HG02798 (cell line): ENCODE data around the gene ZP4.
"Not testable (repeated sequence)": the region's sequence is repeated elsewhere in the genome, so short reads cannot be mapped to it uniquely, and the experiment has no call there.

Source experiments
- ATAC-seq: cut with Tn5 transposase; IDR thresholded peaks from one replicate; pipeline ENCODE4 v1.9.1; 2021; ENCODE audit warnings: mild to moderate bottlenecking; ENCODE audit not compliant: unreplicated experiment, poor library complexity

ZP4 gene

DNA sequence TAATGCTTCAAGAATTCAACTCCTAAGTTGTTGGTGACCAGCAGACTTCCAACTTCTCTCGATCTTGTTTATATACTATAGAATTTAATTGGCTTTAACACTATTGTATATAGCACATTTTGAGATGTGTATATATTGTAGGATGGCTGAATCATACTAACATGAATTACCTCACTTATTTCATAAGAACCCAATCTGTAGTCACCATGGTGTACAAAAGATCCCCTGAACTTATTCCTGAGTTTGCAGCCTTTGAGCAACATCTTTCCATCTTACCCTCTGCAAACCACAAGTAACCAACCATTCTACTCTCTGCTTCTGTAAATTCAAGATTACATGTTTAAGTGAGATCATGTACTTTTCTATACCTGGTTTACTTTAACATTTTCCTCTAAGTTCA is 12.3 kb downstream of the ZP4 start:
- ATAC-seq = no peak

DNA sequence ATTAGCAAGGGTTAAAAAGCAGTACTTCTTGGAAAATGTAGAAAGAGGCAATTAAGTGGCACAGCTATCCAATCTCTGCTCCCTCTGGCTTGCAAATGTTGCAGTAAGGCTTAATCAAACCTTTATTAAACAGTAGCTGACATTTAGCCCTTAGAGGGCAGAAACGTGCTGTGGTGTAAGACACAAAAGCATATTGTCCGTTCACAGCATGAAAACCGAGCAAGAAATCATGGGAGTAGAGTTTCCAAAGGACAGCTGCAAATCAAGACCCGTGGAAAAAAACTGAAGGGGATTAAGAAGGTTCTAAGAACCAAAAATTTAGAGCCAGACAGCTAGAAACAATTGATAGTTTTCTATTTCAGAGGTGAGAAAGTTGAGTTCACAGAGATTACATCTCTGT is 13.1 kb downstream of the ZP4 start:
- ATAC-seq = no peak

DNA sequence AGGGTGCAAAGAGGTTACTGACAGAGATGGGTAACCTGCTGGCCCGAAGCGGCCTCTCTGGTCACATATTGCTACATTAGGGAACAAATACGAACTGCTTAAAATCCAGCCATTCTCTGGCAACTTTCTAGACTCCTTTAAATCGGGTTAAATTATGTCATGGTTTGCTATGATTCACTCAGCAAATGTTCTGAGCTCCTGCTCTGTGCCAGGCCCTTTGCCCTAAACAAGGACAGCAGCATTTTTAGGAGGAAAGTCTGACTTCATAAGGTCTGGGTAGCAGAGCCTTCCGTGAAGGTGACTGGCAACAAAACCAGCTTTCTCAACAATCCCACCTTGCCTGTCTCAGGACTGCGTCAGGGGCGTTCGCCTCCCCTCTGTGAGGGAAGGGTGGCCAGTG is 15.4 kb downstream of the ZP4 start:
- ATAC-seq = no peak

DNA sequence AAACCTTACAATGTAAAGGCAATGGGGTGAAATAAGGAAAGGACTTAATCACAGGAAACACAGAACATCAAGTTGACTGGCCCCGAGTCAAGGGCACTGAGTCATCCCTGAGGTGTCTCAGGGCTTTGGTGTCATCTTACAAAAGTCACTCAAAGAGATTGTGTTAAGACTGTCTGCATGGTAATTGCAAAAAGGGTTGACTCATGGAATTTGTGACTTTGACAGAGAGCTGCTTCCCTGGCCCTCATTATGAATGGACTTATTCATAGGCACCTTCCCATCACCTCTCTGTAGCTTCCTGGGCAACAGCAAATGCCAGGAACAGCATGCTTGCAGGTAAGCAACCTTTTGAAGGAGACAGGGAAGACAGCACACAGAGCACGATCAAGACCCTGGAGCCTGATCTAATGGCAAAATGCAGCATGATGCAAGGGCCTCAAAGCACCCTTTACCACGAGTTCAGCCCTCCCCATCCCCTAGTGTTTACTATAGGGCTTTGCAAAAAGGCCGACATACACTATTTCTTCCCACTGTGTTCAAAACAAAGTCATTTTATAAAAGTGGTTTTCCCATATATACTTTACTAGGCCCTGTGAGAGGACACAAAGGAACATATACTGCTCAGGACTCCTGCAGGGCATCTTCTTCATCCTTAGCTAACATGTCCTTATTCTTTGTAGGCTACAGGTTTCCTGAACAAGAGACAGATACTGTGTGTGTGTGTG is 17.1 kb downstream of the ZP4 start:
- ATAC-seq = no peak

DNA sequence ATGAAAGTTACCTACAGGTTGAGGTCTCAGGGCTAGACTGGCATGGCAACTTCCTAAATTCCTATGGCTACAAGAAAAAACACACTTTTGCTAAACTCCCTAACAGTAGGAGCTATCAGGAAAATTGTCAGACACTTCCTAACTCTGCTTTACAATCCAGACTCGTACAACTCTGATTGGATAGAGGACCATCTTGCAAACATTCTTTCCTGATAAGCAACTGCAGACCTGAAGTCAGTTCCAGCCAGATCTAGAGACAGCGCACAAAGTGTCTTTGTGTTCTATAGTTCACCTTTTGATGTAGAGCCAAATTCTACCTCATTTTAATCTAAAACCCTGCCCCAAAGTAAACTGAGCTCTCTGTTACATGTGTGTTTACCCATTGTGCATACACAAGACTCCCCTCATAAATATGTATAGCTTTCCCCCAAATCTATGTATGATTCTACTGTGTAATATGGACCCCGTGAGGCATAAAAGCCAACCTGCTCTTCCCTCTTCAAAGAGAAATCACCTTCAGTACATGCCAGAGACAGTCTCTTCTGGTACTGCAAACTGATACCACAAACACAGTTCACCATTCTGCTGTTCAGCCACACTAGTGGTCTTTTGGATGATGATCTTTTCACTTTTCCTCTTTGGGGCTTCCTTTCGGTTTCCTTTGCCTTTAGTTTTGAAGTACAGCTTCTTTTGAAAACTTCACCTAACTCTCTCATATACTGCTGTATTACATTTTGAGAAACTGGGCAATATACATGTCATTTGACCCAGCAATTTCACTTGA is 21.7 kb downstream of the ZP4 start:
- no peak for ATAC-seq

DNA sequence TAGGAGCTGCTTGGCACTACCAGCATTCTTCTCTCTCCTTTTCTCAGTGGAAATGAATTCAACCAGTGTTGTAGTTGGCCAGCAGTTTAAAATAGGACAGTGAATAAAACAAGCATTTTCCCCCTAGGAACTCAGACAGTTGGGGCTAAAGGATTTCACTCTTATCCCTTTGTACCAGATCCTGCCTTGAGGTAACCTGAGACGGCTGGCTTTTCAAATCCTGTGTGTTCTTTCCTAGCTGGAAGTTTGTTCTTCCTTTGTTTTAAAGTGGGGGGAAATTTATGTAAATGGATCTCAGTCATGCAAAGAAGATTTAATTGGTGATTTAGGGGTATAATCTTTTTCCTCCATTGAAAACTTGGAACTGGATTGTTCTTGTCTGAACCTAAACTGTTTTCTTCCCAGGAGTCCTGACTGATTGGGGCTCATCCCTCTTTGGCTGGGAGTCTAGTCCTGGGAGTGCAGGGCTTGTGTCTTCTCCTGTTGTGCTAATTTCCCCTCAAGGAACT is 23.3 kb downstream of the ZP4 start:
- no peak for ATAC-seq

DNA sequence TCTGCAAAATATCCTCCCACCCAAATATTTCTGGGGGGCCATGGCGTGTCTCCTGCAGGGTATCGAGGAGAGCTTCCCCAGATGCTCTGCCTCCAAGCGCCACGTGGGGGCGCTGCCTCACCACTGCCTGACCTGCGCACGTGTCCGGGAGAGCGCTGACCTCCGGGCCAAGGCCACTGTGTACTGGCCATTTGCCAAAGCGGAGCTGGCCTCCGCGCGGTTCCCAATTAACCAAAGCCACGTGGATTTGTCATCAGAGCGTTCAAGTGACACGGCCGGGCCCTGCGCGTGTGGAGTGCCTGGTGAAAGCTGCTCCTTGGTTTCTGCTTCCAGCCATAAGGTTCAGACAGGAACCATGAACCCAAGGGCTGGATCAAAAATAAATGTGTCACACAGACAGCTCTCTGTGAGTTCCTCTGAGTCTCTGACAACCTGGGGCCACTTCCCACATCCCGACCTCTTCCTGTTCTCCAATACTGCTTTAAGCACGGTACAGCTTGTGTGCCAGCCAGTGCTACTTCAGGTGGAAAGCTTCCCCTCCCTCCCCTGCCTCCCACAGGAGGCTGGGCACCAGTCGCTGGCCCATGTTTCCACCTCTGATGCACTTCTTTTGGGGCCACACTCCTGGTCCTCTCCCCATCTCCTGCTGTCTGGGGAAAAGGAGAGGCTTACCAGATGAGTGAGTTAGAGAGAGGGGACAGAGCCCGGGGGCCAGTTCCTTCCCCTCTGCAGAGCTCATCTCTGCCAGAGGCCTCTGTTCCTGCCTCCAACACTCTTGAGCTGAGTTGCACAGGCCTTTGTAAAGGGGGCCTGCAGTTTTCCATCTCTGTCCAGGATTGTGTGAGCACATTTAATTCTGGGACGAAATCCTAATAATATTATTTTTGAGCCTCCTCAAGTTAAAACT is 26.1 kb downstream of the ZP4 start:
- peak; percentile 64 for ATAC-seq

DNA sequence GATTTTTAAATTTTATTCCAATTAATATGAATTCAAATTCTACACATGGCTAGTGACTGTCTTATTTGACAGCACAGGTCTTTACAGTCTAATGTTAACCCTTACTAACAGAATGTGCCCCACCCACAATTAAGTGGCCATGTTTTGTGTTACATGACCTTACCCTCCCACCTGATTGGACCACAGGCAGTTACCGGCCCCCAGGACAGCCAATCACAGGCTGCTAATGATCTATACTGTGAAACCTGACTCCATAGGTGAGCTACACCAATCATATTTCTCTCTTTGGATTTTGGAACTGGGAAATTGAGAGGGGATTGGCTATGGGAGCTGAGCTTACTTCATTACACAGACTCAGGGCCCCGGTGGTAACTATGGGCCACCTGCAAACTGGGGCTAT is 27.5 kb downstream of the ZP4 start:
- no peak for ATAC-seq

DNA sequence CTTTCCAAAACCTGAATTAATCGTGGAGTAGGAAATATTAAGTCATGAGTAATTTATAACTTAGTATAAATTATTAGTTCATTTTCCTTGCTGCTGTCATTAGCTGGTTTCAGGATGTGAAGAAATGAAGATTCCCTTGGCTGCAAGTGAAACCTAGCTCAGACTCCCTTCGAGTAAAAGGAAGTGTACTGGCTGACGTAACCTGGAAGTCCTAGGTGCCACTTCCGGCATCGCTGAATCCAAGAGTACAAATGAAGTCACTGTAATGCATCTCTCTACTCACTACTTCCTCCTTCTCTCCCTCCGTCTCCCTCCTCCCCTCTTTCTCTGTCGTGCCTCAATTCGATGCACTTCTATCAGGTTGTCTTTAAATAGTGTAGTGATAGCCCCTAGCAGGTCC is 28.8 kb downstream of the ZP4 start:
- ATAC-seq = no peak

DNA sequence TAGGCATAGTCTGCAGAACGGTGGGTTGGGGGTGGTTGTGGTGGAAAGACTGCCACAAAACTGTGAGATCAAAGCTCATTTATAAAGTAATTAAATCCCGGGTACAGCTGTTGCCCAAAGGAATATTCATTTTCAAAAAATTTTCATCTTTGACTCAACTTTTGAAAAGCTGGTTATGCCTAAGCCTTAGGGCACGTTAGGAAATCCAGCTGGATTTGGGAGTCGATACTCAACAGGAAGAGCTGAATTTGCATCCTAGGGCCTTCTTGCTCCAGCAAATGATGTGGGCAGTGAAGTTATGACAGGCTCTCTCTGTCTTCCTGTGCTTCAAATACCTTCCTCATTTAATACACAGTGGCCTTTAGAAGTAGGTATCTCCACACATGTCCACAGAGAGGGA is 31.7 kb downstream of the ZP4 start:
- no peak for ATAC-seq

DNA sequence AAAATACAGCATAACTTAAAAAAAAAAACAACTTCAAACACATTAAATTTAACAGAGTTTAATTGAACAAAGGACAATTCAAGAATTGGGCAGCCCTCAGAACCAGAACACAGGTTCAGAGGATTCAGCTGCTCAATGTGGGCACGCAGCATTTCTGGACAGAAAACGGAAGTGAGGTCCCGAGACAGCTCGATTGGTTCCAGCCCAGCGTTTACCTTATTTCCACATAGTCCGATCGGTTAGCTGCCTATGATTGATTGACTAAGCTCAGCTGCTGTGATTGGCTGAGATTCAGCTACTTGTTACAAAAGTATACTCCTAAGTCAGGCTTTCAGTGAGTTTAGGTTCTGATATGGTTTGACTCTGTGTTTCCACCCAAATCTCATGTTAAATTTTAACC is 33.3 kb downstream of the ZP4 start:
- no peak for ATAC-seq

DNA sequence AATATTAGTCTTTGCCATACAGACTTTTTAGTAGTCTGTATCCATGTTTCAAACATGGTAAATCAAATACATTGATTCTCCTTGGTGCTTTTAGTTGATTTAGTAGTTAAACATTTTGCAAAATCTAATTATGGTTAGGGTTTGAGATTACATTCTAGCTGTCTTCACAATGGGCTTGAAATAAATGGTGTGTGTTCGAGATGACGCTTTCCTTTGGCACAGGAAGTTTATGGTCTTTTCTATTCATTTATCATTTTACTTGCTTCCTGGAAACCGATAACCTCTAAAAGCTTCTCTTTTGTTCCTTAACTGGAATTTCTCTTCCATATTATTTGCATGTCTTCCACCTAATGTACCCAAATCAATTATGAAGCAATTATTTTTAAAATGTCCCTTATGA is 38.4 kb downstream of the ZP4 start:
- no peak for ATAC-seq

DNA sequence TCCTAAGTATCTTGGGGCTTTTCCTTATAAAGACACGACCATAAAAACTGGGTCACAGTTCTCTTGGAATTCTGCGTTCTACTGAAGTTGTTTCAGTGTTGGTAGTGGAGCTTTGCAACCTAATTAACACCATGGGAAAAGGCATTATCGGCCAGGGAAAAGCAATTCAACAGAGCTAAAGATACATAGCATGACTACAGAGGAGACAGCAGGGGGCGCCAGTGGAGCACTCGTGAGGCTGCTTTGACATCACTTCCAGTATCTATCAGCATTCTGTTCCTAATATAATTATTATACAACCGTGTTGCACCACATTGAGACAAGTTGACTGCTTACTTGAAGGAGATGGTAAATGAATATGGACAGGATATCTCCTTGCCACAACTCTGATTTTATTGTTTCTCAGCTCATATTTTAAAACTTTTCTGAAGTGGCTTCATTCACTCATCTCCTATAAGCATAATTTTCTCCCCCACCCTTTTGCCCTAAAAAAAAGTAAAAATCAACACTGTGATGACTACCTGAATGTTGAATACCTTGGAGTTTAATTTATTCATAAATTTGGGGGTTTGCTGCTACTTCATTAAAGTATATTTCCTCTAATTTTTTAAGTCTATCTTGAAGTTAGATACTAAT is 39.4 kb downstream of the ZP4 start:
- ATAC-seq = peak; percentile 70

DNA sequence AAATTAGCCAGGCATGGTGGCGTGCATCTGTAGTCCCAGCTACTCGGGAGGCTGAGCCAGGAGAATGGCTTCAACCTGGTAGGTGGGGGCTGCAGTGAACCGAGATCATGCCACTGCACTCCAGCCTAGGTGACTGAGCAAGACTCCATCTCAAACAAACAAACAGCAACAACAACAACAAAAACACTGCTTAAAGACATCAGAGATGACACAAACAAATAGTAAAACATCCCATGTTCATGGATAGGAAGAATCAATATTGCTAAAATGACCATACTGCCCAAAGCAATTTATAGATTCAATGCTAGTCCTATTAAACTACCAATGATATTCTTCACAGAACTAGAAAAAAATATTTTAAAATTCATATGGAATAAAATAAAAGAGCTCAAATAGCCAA is 47.2 kb downstream of the ZP4 start:
- ATAC-seq = not testable (repeated sequence)

DNA sequence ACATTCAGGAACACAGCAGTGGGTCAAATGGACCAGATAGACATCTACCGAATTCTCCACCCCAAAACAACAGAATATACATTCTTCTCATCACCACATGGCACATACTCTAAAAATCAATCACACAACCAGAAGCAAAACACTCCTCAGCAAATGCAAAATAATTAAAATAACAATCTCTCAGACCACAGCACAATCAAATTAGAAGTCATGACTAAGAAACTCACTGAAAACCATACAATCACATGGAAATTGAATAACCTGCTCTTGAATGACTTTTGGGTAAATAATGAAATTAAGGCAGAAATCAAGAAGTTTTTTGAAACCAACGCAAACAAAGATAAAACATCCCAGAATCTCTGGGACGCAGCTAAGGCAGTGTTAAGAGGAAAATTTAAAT is 49.2 kb downstream of the ZP4 start:
- no peak for ATAC-seq

DNA sequence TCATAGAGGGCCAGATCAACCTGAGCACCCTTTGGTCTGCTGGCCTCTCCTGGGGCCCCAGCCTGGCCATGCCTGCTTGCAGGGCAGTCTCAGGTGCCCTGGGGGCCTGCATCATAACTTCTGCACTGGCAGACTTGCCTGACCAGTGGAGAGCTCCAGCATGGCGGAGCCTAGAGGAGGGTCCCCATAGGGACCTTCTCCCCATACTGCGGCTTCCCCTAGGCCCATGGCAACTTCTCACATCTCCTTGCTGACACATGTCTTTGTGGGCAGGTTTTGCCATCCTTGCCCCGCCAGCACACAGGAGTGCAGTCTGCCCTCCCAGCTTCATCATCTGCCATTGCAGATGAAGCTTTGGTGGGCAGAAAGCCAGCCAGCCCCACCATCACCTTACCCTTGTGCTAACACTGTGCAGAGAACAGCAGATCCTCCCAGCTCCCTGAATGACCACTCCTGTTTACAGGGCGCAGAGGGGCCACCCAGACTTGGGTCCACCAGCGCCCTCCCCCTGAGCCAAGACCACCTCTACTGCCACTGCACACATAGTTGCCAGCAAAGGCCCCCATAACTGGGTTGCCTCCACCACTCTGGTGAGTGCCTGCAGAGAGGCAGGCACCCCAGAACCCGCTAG is 51.7 kb downstream of the ZP4 start:
- no peak for ATAC-seq

DNA sequence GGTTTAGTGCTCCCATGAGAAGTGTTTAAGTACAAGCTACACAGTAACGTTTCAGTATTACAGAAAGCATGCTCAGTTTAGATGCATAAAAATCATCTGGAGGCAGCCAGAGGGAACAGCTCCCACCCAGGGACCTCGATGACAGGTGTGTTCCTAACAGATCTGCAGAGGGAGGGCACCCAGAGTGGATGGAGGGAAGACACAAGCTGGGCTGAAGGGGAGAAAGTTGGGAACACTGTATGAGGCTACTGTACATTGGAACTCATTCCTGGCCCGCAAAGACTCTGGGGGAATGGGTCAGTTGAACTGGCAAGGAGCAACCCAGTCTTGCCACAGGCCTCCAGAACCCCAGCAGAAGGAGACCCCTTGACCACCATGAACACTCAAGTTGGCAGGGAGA is 52.4 kb downstream of the ZP4 start:
- ATAC-seq = no peak

DNA sequence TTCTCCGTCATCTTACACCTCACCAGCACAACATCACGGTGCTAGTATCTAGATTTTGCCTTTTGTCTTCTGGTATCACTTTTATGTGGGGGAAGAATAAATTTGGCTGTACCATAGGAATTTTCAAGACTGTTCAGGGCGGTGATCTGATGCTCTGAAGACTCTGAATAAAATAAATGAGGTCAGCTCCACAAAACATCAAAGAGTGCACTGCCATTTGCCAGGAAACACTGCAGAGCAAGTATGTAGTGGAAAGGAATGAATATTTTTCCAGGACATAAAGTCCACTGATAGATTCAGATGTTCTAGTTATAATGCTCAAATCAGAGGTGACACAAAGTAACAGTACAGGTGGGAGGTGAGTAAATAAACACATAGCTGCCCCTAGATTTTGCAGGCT is 56.3 kb downstream of the ZP4 start:
- ATAC-seq = no peak

DNA sequence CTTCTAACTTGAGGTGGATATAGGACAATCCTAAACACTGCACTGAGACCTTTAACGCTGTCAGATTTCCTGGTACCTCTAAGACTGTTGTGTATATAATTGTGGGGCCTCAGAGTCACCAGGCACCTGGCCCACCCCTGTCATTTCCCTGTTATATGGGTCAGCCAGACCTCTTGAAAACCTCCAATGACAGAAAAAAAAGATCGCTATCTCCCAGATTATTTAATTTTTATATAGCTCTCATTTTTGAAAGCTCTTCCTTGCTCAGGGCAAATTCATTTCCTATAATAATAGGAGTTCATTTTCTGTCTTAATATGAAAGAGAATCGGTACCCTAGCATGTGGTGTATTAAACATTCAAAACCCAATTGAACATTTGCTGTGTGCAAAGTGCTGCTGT is 56.7 kb downstream of the ZP4 start:
- no peak for ATAC-seq

DNA sequence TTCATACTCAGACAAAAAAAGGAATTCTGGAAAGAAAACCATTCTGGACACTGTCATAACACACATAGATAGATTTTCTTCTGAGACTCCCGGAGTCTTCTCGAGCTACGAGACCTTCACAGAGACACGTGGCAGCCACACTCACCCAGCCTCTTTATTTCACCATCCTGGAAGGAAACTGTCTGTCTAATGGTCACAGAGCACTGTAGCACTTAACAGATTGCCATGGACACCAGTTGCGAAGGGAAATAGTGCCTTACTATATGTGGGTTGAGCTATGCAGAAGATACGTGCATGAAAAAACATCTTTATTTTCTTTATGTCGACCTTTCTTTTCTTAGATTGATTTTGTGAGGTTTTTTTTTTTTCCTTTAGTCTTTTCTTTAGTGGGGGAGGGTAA is 57.9 kb downstream of the ZP4 start:
- ATAC-seq = no peak
